Activated CD4-positive, alpha-beta T cell treated with anti-CD3 and anti-CD28 coated beads, Interleukin-2, amount 50 U/mL, for 16 hours (primary cell): ENCODE measurements around the gene IL16.
"Not testable (repeated sequence)": the region's sequence is repeated elsewhere in the genome, so short reads cannot be mapped to it uniquely, and the experiment has no call there.

Experiments
- DNase-seq: peaks from one replicate; pipeline ENCODE4 v3.0.0-alpha.2; 2020

The IL16 gene

DNA sequence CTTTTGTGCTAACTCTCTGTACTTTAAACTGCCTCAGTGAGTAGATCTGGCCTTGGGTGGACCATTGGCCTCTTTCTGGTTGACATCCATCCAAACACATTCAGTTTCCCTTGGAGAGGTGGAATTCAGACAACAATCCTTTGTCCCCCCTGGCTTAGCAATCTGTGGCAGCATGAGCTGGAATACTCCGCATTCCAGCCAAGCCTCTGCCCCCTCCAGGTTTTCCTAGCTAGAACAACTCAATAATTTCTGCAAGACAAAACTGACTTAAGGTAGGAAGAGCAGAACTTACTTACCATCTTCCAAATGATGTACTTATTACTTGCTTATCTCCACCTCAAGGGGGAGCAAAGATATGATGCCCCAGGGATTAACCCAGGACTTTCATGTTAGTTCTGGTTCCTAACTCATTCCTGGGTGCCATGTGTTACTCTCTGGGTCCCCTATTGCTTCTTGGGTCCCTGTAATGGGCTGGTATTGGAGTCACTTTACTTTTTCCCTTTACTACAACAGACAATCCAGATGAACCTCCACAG is 21.8 kb upstream of the IL16 start:
- no peak for DNase-seq

DNA sequence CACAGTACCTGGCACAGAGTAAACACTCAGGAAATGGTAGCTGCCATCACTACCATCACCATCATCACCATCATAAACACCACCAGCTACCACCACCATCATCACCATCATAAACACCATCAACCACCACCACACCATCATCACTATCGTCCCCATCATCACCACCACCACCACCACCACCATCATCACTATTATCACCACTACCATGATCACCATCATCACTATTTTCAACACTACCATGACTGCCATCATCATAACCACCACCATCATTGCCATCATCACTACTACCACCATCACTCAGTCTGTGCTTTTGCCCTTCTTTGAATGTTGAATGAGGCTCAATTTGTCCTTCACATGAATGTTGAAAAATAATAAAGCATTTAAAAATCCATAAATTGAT is 21.2 kb upstream of the IL16 start:
- DNase-seq = no peak

DNA sequence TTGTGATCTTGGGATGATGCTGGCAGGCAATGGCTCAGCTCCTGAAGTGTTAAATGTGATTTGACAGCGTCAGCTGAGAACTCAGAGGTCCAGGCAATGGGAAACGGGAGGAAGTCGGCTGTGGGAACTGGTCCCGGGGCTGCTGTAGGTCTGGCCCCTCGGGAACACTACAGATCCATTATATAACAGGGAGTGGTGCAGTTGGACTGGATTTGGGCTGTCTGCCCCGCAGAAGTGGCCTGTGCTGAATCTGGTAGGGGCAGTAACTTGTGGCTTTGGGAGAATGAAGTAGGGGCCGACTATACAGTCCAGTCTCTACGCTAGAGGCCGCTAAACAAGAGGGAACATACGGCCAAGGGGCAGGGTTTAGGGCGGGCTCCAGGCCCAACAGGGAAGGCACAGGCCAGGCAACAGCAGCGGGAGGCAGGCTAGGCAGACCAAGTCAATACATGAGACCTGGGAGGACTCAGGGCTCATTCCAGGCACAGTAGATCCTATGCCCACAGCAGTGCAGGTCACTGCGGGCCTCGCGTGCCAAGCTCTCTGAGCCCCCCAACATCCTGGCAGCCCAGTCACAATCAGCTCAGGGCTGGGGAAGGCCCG is 20.3 kb upstream of the IL16 start:
- DNase-seq = no peak

DNA sequence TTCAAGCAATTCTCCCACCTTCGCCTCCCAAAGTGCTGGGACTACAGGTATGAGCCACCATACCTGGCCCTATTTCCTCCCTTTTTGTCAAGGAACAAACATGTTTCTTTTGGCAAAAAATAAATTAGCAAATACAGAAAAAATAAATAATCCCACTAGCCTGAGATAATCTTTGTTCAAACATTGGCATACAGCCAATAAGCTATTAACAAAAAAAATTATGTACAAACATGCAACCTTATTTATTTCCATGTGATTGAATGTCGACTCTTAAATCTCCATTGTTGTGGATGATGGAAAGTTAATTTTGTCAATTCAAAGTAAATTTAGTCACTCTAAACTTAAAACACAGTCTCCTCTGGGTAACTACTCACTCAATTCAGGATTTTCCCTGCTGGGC is 18.3 kb upstream of the IL16 start:
- no peak for DNase-seq

DNA sequence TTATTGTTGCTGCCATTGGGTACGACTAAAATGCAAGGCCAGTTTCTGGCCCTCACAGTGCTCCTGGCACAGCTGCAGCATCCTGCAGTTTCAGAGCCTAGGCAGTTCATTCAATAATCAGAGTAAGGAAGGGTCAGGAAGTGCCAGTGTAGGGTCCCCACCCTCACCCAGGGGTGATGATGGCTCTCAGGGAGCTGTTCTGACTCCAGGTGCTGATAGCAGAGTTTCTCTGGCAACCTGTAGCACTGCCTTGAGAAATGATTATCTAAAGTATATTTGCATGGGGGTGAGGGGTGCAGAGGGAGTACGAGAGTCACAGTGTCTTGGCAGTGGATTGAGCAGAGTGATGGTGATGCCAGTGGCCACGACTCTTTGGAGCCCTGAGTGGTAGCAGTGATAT is 15.5 kb upstream of the IL16 start:
- DNase-seq = no peak

DNA sequence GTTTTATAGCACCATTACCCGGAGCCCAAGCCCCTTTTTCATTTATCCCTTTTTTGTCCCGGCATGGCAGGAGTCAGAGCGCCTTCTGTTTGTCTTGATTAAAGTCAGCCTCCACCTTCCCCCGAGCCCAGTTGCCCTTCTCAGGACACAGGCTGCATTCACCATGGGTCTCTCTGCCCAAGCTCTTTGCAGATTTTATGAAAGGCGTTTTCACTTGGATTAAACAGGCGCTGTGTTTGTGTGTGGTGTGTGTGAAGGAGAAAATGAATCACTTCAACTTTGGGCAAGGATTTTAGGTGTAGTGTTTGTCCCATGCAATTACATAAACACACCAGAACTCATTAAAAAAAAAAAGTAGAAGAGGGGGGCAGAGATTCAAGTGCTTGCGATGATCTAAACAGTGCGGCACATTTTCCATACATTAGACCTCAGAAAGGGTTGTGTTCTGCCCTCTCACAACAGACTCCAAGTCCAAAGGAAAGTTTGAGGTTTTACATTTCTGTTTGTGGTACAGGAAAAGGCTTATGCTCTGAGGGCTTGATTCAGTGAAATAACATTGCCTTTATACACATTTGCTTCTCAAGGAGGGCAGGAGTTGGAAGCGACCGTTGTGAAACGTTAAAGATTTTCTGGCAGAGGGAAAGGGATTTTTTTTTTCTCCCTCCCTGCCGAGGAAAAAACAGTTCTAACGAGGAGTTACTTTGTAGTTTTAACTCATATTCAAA is 14.5 kb upstream of the IL16 start:
- no peak for DNase-seq

DNA sequence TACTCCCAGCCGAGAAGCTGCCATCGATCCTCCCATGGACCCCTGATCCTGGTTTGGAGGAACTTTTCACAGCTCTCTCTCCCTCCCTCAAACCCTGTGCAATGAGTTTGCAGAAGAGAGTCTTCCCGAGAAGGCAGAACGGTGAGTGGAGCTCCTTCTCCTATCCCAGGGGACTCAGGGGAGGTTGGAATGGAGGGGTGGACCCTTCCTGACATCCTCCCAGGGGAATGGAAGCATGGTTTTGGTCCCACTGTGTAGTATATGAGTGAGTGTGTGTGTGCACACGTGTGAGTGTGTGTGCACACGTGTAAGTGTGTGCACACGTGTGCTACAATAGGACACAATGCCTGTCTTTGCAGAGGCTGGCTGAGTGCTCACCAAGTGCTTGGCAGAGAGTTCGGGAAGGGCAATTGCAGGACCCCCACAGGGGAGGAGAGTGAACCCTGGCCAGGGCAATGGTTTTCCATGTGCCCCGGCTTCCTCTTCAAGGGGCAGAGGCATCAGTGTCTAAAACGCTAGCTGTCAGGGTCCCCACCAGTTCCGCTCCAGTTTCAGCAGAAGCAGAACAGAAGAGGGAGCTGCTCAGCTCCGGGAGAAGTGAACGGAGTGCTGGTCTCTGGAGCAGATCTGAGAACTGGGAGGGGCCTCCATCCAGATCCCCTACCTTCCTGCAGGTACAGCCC is 13.8 kb upstream of the IL16 start:
- no peak for DNase-seq

DNA sequence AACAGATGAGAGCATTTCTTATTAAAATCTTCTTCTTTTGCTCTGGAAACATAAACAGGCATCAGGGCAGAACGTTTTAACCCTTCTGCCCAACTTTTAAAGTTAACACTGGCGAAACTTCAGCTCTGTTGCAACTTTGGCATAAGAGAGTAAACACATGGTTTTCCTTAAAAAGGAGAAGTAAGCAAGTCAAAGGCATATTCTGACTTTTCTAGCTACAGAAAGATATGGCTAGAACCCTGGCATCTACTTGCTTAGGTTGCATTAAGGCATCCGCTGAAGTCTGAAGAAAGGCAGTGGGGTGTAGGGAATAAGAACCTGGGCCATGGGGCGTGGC is 13.3 kb upstream of the IL16 start:
- DNase-seq = no peak

DNA sequence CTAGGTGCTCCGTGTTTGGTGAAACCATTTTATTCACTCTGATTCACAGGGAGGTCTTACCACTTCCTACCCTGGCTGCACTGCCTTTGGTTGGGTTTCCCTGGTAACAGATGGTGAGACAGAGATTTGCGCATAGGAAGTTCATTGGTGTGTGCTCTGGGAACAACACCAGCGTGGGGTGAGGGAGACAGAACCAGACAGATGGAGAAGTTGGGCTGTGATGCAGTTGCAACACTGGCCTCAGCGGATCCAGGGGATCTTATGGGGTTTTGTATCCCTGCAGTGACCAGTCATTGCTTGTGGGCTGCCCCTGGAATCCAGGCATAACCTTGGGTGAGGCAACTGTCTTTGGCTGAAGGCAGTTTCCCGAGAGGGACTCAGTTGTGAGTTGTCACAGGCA is 12.5 kb upstream of the IL16 start:
- DNase-seq = no peak

DNA sequence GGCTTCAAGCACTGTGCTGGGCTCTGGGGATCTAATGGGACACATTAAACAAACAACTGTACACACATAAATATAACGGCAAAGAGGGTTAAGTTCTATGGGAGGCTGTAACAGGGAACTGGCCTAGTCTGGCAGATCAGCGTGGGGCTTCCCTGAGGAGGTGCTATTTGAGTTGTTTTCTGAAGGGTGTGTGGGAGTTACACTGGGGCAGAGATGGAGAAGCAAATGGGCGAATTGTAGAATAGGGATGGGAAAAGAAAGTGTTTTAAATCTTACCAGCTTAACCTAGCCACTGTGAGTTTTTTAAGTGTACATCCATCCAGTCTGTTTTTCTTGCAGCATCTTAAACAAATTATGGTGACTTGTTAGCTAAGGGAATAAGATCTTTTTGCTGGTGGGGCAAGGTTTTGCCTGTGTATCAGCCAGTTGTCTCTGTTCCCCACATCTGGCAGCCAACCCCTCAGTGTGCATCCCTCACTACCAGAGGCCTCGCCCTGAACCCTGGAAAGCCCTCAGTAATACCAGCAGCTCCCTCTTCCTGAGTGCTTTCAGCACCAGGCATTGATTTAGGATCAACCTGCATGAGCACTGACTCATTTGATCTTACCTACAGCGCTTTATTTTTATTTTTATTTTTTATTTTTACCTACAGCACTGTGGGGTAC is 10.9 kb upstream of the IL16 start:
- DNase-seq = no peak

DNA sequence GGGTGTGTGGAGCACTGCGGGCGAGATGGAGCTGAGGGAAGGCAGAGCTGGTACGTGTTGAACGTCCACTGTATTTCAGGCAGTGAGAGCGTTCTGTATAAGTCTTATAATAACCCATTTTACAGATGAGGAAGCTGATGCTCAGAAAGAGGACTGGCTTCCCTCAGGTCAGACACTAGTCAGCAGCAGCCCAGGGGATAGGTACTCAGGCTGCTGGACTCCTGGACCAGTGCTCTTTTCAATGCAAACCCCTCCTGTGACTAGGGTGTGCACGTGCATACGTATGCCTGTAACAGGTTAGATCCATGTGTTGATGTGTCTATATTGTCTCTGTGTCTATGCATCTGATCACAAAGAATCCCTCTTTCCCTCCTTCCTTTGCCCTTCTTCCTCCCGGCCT is 8.3 kb upstream of the IL16 start:
- no peak for DNase-seq

DNA sequence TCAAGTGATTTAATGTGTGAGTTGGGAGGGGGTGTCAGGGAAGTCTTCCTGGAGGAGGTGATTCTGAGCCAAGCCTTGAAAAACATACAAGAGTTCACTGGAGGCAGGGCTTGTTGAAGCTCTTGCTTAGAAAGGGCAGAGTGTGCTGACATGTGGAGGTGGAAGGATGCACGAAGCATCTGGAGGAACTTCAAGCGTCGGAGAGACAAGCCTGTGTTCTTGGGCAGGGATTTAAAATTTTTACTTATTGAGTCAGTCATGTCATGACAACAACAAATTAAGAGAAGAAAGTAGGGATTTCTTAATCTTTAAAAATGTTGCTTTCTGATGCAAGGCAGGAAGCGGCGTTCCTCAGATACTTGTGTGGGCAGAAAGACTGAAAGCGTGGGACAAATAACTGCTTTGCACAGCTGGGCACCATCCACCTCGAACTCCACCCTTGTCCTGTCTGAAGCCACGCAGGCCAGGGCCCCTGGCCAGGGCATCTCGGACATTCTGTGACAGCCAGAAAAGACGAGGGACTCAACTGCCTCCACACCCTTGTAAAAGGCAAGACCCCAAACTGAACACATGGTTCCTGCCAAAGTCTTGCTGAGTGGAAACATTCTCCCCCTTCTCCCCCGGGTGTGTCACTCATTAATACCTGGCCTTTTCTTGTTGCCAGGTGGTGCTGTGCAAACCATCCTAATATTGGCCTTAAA is 6.9 kb upstream of the IL16 start:
- no peak for DNase-seq

DNA sequence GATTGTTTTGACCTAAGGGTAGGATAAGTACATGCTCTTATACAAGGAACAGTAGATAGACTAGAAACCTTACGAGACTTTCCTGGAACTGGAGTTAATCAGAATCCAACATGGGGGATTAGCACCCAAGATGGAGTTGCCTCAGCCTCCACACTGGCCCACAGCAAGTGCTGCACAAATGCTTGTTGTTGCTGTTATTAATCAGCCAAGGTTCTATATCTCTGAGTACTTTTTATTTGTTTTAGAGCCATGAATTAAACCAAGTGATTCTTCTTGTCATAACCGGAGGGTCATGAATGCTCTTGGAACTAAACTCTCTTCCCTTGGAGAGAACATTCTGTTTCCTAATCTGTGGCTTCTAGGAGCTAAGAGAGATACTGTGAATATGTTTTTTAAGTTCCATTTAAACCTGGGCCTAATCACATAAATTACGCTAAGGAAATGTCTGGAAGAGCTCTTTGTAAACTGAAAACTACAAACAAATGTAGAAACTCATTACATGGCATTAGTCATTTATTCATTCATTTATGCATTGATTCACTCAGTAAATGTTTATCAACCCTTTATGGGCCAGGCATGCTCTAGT is 5.7 kb upstream of the IL16 start:
- no peak for DNase-seq

DNA sequence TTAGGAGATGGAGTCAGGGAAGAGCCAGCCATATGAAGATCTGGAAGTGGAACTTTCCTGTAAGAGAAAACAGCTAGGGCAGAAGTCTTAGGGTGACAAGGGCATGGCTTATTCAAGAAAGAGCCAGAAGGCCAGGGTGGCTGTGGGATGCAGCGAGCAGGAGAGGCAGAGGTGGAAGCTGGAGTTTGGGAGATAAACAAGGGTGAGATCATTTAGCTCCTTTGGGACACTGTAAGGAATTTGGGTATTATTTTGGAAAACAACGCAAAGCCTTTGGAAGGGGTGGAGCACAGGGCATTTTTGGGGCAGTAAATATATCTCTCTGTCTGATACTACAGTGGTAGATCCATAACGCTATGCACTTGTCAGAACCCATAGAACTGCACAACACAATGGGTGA is 5.0 kb upstream of the IL16 start:
- no peak for DNase-seq

DNA sequence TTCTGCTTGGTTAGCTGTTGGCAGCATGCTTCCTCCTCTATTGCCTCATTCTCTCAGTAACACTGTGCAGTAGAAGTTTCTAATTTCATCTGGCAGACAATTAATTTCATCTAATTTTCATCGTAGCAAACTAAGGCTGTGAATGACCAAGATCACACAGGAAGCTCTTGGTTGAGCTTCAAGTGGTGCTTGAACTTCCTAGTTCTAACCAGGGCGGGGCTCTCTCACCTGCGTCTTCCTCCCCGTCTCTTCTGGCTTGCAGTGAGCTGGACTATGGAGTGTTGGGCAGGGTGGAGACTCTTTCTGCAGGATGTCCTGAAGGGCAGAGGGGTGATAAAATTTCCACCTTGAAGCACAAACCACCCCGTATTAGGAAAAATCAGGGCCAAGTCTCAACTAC is 2.0 kb upstream of the IL16 start:
- no peak for DNase-seq

DNA sequence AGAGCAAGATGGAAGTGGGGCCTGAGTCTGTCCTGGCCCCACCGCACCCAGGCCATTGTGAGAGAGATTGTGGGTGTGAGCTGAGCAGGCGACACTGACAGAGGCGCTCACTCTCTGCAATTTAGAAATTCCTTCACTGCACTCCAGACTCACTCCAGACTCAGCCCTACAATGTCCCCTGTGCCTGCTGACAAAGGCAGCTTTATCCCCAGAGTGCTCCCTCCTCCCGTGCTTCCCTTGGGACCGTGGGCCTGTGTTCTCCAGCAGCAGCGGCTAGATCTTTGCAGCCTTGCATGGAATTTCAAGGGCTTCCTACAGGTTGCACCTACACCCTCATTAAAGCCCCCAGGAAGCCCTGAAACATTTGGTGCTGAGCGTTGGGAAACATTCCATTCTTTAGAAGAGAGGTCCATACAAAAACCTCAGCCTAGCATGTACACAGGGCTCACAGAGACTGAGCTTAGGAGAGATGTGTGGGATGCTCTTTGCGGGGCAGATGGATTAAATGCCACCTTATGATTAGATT is 1.3 kb upstream of the IL16 start:
- DNase-seq = no peak

DNA sequence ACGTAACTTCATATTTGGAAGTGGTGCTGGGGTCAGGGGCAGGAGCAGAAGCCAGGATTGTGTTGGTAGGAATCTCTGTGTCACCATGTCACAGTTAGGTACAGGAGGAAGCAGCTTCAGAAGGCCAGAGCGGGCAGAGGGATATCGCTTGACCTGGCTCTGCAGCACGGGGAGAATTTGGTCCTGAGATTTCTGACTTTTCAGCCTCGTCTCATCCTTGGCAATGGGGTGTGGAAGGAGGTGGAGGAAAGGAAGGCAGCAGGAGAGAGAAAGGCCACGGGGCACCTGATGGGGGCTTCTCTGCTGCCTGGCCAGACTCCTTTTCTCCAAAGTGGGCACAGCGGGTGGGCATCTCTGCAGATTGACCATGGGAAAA is 564 bp downstream of the IL16 start:
- no peak for DNase-seq

DNA sequence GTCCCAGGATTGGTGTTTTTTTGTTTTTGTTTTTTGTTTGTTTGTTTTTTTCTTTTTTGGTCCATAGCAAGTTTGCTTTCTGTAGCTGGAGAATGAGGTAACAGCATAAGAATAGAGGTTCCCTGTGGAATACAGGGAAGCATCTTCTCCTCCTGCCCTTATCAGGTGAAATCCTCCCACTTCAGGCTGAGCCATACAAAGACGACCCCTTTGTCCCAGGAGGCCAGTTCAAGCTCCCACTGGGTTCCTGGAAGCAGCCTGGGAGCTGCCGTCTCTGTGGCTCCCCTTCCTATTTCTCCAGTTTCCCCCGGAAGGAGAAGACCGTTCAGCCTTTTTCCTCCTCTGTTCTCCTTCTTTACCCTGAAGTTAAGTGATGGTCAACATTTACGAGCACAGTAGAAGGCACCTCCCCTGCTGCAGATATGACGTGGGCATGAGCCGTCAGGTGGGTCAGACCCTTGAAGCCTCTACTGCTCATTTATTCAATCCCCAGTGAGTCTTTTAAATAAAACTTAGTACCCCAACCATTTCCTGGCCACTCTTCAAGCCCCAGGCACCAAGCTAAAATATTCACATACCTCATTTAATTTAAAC is 1.1 kb downstream of the IL16 start:
- DNase-seq = no peak

DNA sequence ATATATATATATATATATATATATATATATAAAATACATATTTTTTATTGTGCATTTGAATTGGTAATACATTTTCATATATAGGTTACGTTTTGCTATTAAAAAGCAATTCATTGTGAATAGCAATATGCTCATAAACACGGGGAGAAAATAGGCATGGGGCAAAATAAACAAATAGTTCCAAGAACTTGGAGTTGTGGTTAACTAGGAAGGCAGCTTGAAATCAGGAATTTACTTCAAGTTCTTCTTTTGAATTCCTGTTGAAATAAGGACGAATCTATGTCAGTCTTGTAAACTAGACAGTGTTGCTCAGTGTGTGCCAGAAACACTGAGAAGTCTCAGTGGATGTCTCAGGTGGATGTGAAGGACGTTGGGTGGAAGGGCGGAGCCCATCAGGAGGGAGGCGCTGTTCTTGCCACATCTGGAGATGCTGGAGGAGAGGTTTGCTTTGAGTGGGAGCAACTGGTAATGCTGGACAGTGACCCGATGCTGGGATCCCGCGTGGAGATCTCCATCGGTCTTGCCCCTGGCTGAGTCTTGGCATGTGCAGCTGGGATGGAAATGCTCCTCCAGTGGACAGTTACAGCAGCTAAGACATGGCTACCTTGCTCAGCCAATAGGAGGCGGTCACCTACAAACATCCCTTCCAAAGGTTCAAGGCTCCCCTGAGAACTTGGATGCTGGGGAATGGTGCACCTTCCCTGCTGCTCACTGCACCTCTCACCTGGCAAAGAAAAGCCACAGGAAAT is 2.5 kb downstream of the IL16 start:
- no peak for DNase-seq

DNA sequence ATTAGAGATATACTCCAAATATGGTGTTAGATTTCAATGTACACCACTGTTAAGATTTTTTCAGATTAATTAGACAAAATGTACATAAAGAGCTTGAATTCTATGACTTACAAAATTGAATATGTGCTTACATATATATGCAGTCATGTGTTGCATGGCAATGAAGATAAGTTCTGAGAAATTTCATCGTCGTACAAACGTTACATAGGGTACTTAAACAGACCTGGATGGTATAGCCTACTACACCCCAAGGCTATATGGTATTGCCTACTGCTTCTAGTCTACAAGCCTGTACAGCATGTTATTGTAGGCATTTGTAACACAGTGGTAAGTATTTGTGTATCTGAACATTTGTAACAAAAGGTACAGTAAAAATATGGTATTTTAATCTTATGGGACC is 9.3 kb downstream of the IL16 start:
- DNase-seq = no peak

DNA sequence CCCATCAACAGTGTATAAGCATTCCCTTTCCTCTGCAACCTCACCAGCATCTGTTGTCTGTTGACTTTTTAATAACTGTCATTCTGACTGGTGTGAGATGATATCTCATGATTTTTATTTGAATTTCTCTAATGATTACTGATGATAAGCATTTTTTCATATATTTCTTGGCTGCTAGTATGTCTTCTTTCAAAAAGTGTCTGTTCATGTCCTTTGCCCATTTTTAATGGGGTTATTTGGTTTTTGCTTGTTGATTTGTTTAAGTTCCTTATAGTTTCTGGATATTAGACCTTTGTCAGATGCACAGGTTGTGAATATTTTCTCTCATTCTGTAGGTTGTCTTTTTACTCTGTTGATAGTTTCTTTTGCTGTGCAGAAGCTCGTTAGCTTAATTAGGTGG is 11.3 kb downstream of the IL16 start:
- DNase-seq = not testable (repeated sequence)
